ENCODE data around the gene UBASH3B.
"Not testable (repeated sequence)": the region's sequence is repeated elsewhere in the genome, so short reads cannot be mapped to it uniquely, and the experiment has no call there.

UBASH3B gene

DNA sequence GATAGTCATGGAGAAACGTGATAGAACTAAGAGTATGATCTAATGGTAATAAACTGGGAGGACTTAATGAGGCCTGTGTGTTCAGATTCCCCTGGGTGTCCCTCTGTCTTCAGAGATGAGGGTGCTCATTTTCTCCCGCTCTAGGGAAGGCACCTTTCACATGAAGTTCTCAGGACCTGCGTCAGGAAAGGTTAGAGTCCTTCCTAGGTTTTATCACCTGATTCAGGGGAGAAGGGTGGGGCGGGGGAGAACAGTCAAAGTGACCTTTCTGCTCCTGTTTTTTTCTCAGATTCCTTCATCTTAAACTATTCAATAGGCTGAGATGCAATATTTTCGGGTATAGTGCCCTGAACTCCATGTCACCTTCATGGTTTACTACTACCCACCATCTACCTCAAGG, 160.4 kb downstream of the UBASH3B start:
- DNase-seq = no peak

DNA sequence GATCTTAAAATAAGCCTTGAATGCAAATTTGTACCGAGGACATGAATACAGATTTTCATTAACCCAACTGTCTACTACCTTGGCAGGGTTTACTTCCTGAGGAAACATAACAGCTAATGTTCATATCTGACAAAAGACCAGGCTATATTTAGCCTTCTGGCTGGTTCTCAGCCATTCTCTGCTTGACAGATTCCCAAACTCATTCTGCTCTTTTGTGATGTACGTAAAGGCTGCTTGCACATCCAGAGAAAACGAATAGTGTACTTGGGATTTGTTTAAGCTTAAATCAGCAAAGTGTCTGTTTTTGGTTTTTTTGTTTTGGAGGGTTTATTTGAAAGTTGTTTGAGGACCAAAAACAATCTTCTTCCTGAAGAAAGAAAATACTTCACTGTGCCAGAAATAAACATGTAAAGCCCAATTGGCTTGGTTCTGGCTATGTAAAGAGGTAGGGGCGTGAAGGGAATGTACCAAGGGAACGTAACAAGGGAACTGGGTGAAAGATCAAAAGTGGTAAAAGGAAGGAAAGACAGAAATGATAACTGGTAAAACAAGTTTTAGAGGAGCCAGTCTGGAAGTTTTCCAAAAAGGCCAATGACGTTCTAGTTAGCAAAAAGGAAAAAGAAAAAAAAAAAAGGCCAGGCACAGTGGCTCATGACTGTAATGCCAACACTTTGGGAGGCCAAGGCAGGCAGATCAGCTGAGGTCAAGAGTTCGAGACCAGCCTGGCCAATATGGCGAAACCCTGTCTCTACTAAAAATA, 161.4 kb downstream of the UBASH3B start:
- no peak for DNase-seq

DNA sequence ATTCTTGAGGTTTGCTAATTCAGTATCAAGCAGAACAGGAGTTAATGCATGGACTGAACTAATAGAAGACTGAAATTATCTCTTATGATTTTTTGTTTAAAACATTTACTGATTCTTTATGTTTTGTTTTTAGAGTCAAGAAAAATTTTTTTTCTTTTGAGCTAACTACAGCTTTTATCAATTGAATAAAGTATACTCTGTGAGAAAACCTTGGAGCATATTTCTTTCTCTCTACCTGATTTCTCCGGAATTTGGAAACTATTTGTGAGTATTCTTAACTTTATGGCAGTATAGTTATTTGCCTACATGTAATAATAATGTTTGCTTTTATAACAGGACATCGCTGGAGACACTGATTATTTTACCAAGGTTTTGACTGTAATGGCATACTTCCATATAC, 164.6 kb downstream of the UBASH3B start:
- DNase-seq = no peak

- no peak for DNase-seq
These were observed 165.6 kb downstream of the UBASH3B start for GRCh38 chr11:122821169-122821568.

DNA sequence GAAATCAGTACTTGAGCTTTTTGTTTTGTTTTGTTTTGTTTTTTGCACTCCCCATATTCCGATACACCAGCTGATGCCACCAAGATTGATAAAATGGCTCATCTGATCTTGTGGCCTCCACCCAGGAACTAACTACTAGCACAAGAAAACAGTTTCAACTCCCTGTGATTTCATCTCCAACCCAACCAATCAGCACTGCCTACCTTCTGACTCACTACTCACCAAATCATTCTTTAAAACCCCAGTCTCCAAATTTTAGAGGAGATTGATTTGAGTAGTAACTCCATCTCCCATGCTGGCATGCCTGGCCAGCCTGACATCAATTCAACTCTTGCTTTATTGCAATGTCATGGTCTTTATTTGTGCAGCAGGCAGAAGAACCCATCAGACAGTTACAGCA, 166.7 kb downstream of the UBASH3B start:
- DNase-seq = no peak

DNA sequence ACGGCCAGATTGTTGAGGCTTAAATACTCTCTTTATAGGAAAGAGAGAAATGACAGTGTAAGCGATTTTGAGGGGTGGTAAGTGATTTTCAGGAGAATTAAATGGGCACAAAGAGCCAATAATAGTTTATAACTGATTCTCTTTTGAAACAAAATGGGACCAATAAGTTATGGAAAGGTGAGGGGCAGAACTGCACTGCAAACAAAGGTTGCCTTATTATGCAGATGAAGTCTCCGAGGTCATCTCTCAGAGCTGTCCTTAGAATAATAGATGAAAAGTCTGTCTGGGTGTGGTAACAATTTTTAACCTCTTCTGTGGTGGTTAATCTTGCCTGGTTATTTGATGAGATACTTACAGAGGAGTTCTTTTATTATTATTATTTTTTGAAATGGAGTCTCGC, 168.0 kb downstream of the UBASH3B start:
- no peak for DNase-seq

DNA sequence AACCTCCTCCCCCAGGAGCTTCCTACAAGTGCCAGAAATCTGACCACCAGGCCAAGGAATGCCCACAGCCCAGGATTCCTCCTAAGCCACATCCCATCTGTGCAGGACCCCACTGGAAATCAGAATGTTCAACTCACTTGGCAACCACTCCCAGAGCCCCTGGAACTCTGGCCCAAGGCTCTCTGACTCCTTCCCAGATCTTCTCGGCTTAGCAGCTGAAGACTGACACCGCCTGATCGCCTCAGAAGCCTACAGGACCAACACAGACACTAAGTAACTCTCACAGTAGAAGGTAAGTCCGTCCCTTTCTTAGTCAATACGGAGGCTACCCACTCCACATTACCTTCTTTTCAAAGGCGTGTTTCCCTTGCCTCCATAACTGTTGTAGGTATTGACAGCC, 173.8 kb downstream of the UBASH3B start:
- DNase-seq = not testable (repeated sequence)

DNA sequence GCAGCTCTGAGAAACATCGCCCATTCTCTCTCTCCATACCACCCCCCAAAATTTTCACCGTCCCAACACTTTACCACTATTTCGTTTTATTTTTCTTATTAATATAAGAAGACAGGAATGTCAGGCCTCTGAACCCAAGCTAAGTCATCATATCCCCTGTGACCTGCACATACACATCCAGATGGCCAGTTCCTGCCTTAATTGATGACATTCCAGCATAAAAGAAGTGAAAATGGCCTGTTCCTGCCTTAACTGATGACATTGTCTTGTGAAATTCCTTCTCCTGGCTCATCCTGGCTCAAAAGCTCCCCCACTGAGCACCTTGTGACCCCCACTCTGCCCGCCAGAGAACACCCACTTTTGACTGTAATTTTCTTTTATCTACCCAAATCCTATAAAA, 176.8 kb downstream of the UBASH3B start:
- DNase-seq = not testable (repeated sequence)

DNA sequence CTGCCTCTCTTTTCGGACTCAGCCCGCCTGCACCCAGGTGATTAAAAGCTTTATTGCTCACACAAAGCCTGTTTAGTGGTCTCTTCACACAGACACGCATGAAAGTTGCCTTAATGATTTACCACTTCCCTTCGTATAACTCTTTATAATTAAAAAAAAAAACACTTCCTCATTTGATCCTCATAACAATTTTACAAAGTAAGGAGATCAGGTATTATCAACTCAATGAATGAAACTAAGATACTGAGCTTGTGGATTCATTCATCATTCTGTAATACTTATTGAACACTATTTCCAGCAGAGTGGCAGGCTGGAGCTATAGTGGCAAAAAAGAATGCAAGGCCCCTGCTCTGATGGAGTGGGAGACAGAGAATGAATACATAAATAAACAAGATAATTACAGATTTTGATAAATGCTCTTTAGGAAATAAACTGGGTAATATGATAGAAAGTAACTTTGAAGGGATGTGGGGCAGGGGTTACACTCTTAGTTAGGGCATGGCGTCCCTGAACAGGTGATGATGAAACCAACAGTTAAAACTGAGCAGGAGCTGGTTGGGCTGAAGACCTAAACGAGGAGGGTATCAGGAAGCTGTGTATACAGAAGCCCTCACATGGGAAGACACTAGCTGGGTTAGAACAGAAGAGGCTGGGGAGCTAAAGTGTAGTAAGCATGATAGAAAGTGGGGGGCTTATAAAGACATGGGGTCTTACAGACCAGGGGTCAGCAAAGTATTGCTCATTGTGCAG, 177.4 kb downstream of the UBASH3B start:
- no peak for DNase-seq

DNA sequence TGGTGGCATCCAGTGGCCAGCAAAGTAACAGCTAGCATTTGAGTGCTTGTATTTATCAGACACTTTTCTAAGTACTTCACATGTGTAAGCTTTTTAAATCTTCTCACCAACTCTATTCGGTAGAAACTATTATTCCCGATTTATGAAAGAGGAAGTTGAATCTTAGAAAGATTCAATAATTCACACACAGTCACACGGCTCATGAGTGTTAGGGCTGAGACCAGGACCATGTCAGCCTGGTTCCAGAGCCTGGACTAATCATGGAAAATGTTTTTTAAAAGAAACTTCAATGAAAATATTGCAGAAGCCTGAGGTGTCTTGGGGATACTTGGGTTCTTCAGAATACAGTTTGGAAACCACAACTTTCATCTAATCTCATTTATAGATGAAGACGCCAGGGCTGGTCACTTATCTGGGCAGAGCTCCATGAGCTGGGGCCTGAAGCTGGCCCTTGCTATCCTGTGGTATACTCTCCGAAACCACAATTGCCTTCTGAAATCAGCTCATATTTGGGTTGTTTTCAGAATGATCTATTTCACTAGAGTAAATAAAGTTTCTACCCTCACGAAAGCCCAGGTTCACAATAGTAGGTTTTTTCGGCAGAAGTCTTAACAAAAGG, 178.4 kb downstream of the UBASH3B start:
- no peak for DNase-seq

- no peak for DNase-seq
These were observed 181.4 kb downstream of the UBASH3B start for GRCh38 chr11:122836916-122837315.

DNA sequence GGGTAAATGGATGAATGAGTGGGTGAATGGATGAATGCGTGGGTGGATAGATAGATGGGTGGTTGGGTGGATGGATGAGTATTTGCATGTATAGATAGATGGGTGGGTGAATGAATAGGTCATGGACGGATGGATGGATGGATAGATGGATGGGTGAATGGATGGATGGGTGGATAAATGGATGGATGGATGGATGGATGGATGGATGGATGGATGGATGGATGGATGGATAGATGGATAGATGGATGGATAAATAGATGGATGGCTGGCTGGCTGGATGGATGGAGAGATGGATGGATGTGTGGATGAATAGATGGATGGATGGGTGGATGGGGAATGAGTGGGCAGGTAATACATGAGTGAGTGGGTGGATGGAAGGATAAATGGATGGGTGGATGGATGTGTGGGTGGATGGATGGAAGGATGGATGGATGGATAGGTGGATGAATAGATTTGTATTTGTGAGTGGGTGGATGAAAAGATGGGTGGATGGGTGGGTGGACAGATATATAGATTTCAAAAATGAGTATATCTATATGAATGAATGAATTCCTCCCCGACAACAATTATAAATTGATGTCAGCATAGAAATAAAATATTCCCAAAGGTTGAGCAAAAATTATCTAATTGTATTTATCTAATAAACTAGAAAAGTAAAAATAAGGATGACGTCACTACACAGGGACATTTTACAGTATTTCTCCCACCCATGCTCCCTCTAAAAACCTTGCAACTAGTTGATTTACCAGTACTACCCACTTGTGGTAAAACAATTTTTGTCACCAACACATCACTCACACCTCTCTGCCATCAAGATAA, 182.2 kb downstream of the UBASH3B start:
- no peak for DNase-seq

DNA sequence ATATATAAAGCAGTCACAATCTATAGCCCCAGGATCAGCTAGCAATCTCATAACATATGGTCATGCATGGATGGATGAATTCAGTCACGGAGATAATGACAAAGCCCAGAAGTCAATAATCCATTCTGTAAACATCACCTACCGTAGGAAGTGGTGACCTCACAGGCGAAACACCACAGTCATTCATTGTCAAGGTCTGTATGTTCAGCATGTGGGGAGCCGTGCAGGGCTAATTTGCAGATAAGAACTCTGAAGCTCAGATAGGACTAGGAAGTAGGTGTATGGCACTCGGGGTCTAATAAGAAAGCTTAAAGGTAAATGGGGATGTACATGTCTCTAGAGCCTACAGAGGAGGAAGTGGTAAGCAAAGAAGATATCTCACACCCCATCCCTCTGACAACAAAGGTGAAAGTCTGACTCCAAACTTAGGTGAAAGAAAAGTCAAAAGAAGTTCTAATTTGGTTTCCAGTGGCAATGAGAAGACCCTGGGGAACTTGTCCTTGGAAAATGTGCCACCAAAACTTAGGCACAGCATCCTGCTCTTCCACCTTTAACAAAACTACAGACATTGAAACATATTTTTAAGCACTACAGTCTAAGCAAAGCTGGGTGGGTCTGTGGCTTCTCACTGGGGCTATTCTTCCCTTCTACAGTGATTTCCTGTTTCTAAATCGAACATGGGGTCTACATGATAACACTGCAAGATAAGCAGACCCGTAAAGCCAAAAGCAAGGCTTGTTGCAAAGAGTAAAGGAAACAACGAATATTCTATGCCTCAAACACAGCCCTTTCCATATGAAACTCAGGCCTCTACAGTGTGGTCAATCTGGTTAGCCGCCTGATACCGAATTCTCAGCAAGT, 188.0 kb downstream of the UBASH3B start:
- DNase-seq = peak in 2 of 5 experiments; percentile 68 to 84

GRCh38 chr11:122847466-122847865, 191.9 kb downstream of the UBASH3B start:
- DNase-seq = no peak

- DNase-seq = no peak
These were observed 192.7 kb downstream of the UBASH3B start for GRCh38 chr11:122848186-122848585.

- peak in 2 of 5 experiments; percentile 24 to 54 for DNase-seq
These were observed 194.6 kb downstream of the UBASH3B start for GRCh38 chr11:122850076-122850631.

GRCh38 chr11:122851366-122851966, 195.9 kb downstream of the UBASH3B start:
- DNase-seq = peak in 2 of 5 experiments; percentile 40 to 59

GRCh38 chr11:122852074-122852795, 196.7 kb downstream of the UBASH3B start:
- DNase-seq = peak in 1 of 5 experiments; percentile 32

DNA sequence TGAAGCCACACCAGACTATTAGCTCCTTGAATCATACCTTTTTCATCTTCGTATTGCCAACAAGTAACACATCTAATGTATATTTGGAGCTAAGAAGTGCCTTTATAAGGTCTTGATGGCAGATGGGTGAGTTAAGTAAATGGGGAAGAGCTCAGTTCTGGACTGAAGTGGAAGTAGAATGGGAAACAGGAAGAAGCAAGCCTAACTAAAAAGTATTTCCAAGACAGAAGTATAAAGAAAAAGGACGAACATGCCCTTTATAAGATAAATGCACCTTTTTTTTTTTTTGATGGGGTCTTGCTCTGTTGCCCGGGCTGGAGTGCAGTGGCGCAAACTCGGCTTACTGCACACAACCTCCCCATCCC, 197.3 kb downstream of the UBASH3B start:
- no peak for DNase-seq

GRCh38 chr11:122853261-122853660, 197.7 kb downstream of the UBASH3B start:
- no peak for DNase-seq
